ENCODE measurements around the gene NEGR1. TPM values are rescaled to one million over a fixed set of nuclear protein-coding genes. Genes with fewer than 3 reads are reported as not detected.
A peak's percentile ranks its signal among the peaks of the same experiment; 100 is the strongest.
"Not testable (repeated sequence)": the region's sequence is repeated elsewhere in the genome, so short reads cannot be mapped to it uniquely, and the experiment has no call there.

The NEGR1 gene
- total and polyA plus RNA-seq, 9 donors, result 4.7 to 15.1 (median 9.1) TPM

DNA sequence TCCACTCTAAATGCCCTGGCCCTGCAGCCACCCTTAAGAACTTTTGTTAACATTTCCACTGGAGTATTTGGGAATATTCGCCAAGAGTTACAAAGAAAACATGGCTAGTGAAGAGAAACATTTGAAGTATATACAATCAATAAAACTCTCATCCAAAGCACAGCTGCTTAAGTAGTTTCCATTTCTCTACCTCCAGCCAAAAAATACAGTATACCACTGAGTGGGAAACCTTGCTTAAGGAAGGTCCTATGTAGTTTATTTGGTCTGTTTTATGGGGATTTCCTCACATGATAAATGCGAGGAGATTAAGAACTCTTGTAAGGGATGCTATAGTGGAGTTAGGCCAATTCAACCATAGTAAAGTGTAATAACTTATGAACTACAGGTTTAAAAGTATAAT is 382.5 kb downstream of the NEGR1 start:
- H3K27me3 ChIP-seq, result no peaks in the 10 kb centered on the region
- H3K4me1 ChIP-seq (ENCODE audit: insufficient read depth), result no peaks in the 10 kb centered on the region
- WGBS, 3 donors, result 9 to 32% (median 17%) methylated on average over 2 of the region's 2 CpGs
- no peaks in the 10 kb centered on the region for H3K36me3 ChIP-seq
- intact Hi-C loops (cut with DNase I), result no loop called here
- no peak for DNase-seq
- no peak overlapping the region for H3K4me3 ChIP-seq
- no peaks in the 10 kb centered on the region for H3K9me3 ChIP-seq
- no peak overlapping the region for H3K27ac ChIP-seq
- no peak for TF ChIP-seq EP300 (IDR thresholded peaks at IDR 0.05)
- TF ChIP-seq POLR2A (IDR thresholded peaks at IDR 0.05), result no peak
- TF ChIP-seq, protein P1, sequence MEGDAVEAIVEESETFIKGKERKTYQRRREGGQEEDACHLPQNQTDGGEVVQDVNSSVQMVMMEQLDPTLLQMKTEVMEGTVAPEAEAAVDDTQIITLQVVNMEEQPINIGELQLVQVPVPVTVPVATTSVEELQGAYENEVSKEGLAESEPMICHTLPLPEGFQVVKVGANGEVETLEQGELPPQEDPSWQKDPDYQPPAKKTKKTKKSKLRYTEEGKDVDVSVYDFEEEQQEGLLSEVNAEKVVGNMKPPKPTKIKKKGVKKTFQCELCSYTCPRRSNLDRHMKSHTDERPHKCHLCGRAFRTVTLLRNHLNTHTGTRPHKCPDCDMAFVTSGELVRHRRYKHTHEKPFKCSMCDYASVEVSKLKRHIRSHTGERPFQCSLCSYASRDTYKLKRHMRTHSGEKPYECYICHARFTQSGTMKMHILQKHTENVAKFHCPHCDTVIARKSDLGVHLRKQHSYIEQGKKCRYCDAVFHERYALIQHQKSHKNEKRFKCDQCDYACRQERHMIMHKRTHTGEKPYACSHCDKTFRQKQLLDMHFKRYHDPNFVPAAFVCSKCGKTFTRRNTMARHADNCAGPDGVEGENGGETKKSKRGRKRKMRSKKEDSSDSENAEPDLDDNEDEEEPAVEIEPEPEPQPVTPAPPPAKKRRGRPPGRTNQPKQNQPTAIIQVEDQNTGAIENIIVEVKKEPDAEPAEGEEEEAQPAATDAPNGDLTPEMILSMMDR (IDR thresholded peaks at IDR 0.05), result no peak

DNA sequence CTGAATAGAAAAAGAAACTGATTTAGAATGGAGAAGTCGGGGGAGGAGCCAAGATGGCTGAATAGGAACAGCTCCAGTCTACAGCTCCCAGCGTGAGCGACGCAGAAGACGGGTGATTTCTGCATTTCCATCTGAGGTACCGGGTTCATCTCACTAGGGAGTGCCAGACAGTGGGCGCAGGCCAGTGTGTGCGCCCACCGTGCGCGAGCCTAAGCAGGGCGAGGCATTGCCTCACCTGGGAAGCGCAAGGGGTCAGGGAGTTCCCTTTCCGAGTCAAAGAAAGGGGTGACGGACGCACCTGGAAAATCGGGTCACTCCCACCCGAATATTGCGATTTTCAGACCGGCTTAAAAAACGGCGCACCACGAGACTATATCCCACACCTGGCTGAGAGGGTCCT is 394.2 kb downstream of the NEGR1 start:
- DNase-seq; H3K27me3 ChIP-seq; H3K27ac ChIP-seq; intact Hi-C loops (cut with DNase I); H3K36me3 ChIP-seq; H3K4me3 ChIP-seq; H3K4me1 ChIP-seq (ENCODE audit: insufficient read depth); H3K9me3 ChIP-seq: not testable (repeated sequence)
- 93 to 96% (median 95%) methylated on average over 23 of the region's 23 CpGs for WGBS, 3 donors

DNA sequence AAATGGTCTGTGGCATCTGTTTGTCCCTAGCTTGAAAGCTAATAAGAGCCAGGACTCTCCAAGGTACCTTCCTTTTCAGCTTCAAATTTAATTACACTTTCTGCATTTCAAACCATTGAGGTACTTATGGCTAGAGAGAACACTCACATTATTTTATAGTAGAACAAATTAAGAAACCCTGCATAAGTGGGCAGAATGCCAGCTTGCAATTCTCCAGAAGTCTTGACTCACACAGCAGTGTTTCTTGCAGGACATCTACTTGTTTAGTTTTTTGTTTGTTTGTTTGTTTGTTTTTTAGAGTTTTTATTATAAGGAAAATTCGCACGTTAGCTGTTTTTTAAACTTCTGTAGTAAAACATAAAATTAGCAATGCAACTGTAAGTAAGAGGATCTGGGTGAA is 397.2 kb downstream of the NEGR1 start:
- no peak for TF ChIP-seq EP300 (IDR thresholded peaks at IDR 0.05)
- TF ChIP-seq, protein P1 (IDR thresholded peaks at IDR 0.05), result no peak
- no peak for TF ChIP-seq POLR2A (IDR thresholded peaks at IDR 0.05)
- 83 to 85% (median 83%) methylated on average over 2 of the region's 2 CpGs for WGBS, 3 donors
- H3K36me3 ChIP-seq, result no peaks in the 10 kb centered on the region
- H3K4me1 ChIP-seq (ENCODE audit: insufficient read depth), result no peaks in the 10 kb centered on the region
- intact Hi-C loops (cut with DNase I), result no loop called here
- no peaks in the 10 kb centered on the region for H3K9me3 ChIP-seq
- no peak overlapping the region for H3K4me3 ChIP-seq
- DNase-seq, result peak in 1 of 5 donors; percentile 14
- H3K27ac ChIP-seq, result no peak overlapping the region
- no peaks in the 10 kb centered on the region for H3K27me3 ChIP-seq

DNA sequence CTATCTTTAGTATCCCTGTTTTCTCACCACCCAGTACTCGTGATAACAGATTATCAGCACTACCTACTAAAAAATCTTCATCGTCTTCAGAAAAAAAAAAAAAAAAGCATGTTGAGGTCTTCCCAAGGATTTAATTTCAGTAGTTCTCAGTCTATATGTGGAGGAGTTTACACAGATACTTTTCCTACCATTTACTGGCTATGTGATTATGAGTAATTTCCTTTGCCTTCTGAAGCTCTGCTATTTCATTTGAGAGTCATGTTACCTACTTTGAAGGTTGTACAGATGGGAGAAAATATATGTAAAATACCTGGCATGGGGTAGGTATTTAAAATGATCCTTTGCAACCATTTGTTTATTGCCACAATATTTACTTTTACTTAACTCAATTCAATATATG is 399.7 kb downstream of the NEGR1 start:
- H3K27ac ChIP-seq, result no peak overlapping the region
- no peak overlapping the region for H3K4me3 ChIP-seq
- intact Hi-C loops (cut with DNase I), result no loop called here
- no peak for DNase-seq
- no peaks in the 10 kb centered on the region for H3K9me3 ChIP-seq
- TF ChIP-seq POLR2A (IDR thresholded peaks at IDR 0.05) (no peak), EP300 (IDR thresholded peaks at IDR 0.05) (no peak)
- TF ChIP-seq, protein P1 (IDR thresholded peaks at IDR 0.05), result no peak
- H3K4me1 ChIP-seq (ENCODE audit: insufficient read depth), result no peaks in the 10 kb centered on the region
- WGBS, 3 donors, result 29 to 45% (median 33%) methylated on average over 2 of the region's 2 CpGs
- no peaks in the 10 kb centered on the region for H3K36me3 ChIP-seq
- no peaks in the 10 kb centered on the region for H3K27me3 ChIP-seq

DNA sequence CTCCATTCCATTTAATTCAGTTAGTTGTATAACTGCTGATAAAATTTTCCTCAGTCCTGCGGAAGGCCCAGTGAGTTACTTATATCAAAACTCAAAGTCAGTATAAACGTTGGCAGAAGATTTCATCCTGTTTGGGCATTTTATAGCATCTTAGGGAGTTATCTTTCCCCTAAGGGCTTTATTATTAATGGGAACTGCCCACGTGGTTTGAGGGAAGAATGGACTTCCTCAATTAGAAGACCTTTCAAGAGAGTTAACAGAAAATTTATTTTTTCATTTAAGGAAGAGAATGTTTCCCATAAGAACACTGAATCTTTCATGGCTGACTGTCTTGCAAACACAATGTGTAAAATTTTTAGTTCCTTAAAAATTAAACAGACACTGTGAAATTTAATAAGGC is 400.1 kb downstream of the NEGR1 start:
- intact Hi-C loops (cut with DNase I), result no loop called here
- H3K4me1 ChIP-seq (ENCODE audit: insufficient read depth), result no peaks in the 10 kb centered on the region
- no peak for DNase-seq
- WGBS, 3 donors, result 37 to 42% (median 38%) methylated on average over 3 of the region's 3 CpGs
- no peak overlapping the region for H3K27ac ChIP-seq
- TF ChIP-seq EP300 (IDR thresholded peaks at IDR 0.05) (no peak), POLR2A (IDR thresholded peaks at IDR 0.05) (no peak)
- H3K9me3 ChIP-seq, result no peaks in the 10 kb centered on the region
- H3K27me3 ChIP-seq, result no peaks in the 10 kb centered on the region
- no peaks in the 10 kb centered on the region for H3K36me3 ChIP-seq
- H3K4me3 ChIP-seq, result no peak overlapping the region

DNA sequence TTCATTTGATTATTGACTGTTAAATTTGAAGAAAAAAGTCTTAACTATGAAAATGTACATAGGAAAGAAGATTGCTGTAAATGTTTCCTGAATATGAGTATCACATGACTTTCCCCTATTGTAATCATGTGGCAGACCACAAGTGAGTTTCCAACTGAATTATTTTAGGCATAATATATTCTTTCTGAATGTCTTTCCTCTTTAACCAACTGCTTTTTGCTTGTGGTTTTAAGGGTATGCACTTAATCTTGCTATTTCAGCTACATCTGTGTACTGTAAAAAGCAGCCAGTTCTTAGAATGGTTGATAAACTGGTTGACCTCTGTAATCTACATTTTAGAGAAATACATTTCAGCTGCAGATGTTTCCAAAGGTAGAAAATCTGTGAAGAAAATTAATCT is 400.7 kb downstream of the NEGR1 start:
- no peak overlapping the region for H3K27ac ChIP-seq
- no peak overlapping the region for H3K4me3 ChIP-seq
- H3K27me3 ChIP-seq, result no peaks in the 10 kb centered on the region
- H3K36me3 ChIP-seq, result no peaks in the 10 kb centered on the region
- no peaks in the 10 kb centered on the region for H3K4me1 ChIP-seq (ENCODE audit: insufficient read depth)
- DNase-seq, result no peak
- TF ChIP-seq EP300 (IDR thresholded peaks at IDR 0.05) (no peak), POLR2A (IDR thresholded peaks at IDR 0.05) (no peak)
- TF ChIP-seq, protein P1 (IDR thresholded peaks at IDR 0.05), result no peak
- intact Hi-C loops (cut with DNase I), result no loop called here
- H3K9me3 ChIP-seq, result no peaks in the 10 kb centered on the region

Data from ovary (tissue), 9 donors.